HG02759 (cell line): ENCODE results near the gene FAM117B.

ENCODE experiments used
- ATAC-seq: cut with Tn5 transposase; IDR thresholded peaks from one replicate; pipeline ENCODE4 v1.9.1; 2021; ENCODE audit warnings: mild to moderate bottlenecking, moderate library complexity; ENCODE audit not compliant: unreplicated experiment

Gene FAM117B

GRCh38 chr2:202634556-202635427 lies at the start of gene FAM117B:
FAM117B (plus strand) TSS chr2:202634969; CDS start chr2:202635188, 219 bp downstream.
- peak; percentile 86 for ATAC-seq

DNA sequence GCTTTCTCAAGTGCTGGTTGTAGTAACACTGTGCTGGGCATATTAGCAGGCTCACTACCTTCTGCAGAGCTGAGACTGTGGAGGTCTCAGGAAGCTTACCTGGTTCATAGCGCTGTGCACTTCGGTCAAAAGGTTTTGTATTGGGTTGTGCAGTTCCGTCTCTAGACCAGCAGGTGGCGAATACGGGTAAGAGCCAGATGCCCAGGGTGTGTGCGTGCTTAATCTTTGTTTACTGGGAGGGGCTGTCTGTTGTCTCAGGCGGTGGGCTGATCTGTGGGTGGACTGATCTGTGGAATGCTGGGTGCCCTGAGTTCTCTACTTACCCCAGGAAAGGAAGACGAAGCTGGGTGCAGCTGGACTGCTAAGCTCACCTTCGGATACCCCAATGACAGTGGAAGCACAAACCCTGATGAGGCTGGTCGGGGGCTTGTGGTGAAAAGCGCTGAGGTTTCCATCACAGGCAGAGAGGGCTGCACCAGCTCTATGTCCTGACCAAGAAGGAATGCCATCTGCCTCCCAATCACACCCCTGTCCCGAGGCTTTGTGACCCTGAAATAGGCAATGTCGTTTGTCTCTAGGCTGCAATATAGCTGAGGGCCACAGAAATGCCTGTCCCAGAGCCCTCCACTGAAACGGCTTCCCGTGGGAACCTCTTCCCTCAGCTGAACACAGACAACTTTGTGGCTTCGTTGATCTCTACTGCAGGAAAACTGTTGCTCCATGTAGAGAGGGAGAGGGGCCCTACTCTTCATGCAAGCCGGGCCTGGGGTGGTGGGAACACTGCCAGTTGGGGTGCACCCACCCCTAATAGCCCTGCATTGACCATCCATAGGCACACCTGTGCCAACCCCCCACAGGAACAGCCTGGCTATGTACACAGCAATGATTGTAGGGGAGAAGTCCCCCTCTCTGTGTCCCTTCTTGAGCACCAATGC lies 45.9 kb upstream of the FAM117B start:
- peak; percentile 76 for ATAC-seq

DNA sequence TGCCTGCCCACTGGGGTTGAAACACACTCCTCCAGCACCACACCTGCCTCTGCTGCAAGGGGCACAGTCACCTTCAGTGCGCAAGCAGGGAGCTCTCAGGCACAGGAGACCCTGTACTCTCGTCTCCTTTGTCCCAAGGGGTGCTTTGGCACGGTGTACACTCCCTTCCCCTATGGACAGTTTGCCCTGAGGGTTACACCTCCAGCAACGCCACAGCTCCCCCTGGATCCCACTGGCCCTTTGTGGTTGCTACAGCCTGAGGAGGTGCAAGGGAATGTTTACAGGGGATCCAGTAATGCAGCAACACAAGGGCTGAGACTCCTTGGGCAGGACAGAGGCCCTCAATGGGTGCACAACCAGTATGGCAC lies 45.2 kb upstream of the FAM117B start:
- no peak for ATAC-seq

DNA sequence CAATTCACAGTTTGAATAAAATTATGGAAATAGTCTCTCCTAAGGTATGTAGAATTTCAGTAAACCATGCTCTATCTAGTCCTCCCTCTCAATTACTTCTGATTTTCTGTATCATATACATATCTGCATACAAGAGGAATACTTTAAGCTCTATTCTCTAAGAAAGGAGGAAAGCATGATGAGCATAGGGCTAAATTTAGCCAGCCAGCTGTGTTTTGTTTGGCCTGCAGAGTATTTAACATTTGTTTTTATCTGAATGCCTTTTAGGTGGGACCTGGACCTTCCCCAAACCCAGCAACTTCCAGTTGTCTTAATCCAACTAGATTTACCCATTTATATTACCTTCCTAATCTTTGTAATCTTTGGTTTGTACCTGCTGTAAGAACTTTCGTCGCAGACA lies 42.2 kb upstream of the FAM117B start:
- ATAC-seq: no peak

DNA sequence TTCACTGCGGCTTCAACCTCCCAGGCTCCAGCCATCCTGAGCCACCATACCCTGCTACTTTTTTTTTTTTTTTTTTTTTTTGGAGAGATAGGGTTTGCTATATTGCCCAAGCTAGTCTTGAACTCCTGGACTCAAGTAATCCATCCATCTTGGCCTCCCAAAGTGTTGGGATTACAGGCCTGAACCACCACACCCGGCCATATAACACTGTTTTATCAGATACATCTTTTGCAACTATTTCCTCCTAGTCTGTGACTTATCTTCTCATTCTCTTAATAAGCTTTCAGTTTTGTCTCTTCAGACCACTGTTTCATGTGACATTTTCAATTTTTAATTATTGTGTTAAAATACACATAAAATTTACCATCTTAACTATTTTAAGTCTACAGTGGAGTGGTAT lies 35.7 kb upstream of the FAM117B start:
- ATAC-seq: no peak

DNA sequence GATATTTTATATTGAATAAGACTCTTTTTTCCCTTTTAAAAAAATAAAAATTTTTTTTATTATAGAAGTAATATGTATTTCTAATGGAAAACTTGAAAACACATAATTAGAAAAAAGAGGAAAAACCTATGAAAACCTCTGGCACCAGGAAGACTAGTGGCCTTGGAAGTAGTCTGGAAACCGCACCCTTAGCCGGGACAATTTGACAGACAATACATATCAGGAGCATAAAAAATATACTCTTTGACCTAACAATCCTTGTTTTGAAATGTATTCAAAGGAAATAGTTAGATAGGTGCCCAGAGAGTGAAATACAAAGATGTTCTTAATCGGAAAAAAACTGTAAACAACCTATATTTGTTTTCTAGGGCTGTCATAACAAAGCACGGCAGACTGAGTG lies 34.9 kb upstream of the FAM117B start:
- no peak for ATAC-seq

DNA sequence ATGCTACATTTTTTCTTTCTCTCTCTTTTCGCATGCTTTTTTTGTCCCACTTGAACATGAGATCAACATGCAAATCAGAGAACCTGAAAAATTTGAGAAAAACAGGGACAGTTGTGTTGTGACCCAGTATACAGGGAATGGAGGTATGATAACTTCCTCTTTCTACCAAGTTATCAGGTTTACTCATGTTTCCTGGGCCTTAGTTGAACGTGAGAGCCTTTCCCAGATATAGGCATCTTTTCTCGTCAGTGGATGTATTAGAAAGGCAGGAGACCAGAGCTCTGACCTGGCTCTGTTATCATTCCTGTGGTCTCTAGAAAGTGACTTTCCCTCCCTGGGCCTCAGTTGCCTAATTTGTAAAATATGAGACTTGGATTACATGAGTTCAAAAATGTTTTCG lies 30.1 kb upstream of the FAM117B start:
- ATAC-seq: no peak

DNA sequence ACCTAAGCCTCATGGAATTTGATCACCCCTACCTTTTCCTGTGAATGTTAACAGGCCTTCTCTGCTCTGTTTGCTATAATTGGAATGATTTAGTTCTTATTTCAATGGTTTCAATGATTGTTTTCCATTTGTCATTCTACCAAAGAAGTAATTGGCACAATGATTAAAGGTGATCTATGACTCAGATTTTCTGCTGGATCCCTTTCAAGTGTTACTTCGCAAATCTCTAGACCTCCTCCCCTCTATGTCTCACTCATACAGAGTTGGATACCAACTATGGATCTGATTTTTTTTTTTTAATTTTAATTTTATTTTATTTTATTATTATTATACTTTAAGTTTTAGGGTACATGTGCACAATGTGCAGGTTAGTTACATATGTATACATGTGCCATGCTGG lies 29.6 kb upstream of the FAM117B start:
- ATAC-seq: no peak

- ATAC-seq: no peak
Measured at GRCh38 chr2:202608142-202608852, 26.5 kb upstream of the FAM117B start.

DNA sequence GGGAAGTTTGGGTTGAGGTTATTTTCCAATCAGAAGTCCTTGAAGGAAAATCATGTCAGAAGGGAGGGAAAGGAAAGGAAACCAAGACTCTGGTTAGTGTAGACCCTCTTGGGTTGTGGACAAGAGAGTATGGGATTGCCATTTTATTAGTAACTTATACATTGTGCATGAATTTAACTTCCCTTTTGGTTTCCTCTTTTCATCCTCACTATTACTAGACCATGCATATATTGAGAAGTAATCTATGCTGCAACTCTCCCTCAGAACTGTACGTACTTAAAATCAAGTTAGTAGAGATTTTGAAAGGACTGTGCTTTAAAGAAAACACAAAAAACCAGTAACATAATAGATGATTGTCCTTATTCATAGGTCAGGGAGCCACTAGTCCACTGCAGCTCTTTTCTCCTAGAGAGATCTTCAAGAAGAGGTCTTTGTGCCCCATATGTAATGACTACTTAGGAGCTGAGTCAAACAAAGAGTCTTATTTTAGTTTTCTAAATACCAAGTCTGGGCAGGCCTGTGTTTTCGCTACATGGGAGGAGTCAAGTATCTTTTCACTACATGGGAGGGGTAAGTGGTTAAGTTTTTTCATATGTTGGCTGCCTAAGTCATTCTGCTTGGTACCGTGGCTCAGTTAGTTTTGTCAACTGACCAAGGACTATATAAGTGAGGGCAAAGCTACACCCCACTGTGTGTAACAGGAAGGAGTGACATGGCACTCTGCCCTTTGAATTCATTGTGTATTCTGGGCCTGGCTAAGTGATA lies 25.2 kb upstream of the FAM117B start:
- peak; percentile 95 for ATAC-seq

GRCh38 chr2:202610380-202610779 lies 24.4 kb upstream of the FAM117B start:
- ATAC-seq: no peak

DNA sequence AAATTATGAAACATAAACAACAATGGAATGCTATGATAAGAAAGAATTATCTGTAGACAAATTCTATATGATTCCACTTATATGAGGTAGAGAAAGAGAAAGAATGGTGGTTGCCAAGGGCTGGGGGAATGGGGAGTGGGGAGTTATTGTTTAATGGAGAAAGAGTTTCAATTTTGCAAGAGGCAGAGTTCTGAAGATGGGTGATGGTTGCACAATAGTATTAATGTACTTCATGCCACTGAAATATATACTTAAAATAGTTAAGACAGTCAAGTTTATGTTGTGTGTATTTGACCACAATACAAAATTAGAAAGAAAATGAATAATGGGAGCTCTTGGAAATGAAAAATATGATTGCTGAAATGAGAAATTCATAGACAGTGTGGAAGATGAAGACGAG lies 22.6 kb upstream of the FAM117B start:
- ATAC-seq: no peak

GRCh38 chr2:202613479-202613878 lies 21.3 kb upstream of the FAM117B start:
- no peak for ATAC-seq

DNA sequence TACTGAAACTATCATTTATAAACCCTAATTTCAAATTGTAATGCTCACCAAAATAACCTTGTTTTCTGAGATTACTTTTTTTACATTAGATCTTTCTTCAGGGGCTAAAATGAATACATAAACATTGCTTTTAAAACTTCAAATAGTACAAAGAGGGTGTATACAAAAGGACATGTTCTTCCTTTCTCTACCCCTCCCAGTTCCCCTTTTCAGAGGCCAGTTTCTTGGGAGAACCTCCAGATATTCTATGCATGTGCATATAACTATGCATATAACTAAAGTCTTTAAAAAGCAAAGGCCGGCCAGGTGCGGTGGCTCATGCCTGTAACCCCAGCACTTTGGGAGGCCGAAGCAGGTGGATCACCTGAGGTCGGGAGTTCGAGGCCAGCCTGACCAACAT lies 10.6 kb upstream of the FAM117B start:
- no peak for ATAC-seq

GRCh38 chr2:202627042-202627441 lies 7.7 kb upstream of the FAM117B start:
- ATAC-seq: no peak

DNA sequence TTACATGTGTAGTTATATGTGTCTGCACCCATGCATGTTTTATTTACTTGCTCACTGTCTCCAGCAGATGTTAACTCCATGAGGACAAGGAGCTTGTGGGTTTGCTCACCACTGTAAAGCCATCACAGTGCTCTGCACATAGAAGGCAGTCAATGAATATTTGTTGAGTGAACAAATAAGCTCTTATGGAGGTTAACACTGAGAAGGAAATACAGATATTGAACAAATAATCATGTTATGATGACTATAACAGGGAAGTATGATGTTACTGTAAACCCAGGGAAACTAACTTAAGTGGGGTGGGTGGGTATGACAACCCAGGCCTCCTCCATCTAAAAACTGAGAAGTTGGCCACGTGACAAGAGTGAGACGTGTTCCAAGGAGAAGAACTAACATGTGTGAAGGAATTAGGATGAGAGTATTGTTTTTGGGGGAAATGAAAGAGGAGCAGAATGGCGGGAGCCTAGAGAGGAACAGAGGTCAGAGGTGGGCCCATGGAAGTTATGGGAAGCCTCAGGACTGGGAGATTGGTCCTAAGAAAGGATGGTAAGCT lies 6.0 kb upstream of the FAM117B start:
- ATAC-seq: no peak

DNA sequence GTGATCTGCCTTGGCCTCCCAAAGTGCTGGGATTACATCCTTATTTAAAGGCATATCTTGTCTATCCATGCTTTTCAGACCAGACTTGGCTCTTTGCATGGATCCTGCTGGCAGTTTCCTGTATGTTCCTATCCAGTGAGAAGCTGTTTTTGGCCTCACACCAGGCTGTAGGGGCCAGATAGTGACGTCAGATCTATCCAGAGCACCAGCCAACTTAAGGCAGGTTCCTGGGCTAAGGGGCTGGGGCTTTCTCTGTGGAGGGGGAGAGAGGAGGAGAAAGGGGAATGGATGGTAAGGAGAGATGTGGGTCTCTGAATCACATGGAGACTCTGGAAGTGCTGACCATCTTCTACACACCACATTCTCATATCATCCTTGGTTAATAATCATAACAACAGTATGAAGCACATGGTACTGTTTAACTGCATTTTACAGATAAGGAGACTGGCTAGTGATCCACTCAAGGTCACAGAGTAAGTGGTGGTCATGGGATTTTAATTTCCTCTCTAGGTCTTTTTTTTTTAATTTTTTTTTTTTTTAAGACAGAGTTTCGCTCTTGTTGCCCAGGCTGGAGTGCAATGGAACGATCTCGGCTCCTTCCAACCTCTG lies 2.0 kb upstream of the FAM117B start:
- no peak for ATAC-seq

GRCh38 chr2:202633470-202633869 lies 1.3 kb upstream of the FAM117B start:
- ATAC-seq: no peak

- ATAC-seq: peak; percentile 64
Measured at GRCh38 chr2:202635428-202636212, 851 bp downstream of the FAM117B start.
